K562 (cell line): ENCODE measurements around the gene ZNF546. TPM values are rescaled to one million over a fixed set of nuclear protein-coding genes. Genes with fewer than 3 reads are reported as not detected.

Source experiments
- ATAC-seq: fragments of 200-7000 bp; cut with Tn5 transposase; 3 replicates; pipeline ENCODE4 v1.9.1; 2020; ENCODE audit warnings: moderate library complexity
- BruUV-seq: library from RNA; stranded (reverse); fragments of 400-500 nt; replicated peaks from 2 replicates; lab custom pipeline; 2021; lab: Mats Ljungman, UMichigan
- CTCF ChIA-PET: fragments of 300-600 bp; formaldehyde crosslinking; extraction: SDS; loops from one replicate; lab custom pipeline; 2021; ENCODE audit warnings: low intra/inter-chr PET ratio; lab: Yijun Ruan, JAX
- POLR2A ChIA-PET: fragments of 300-600, 350-650 bp; sonication (Branson Sonifier 250); formaldehyde crosslinking; extraction: SDS; loops from one replicate; lab custom pipeline; 2021; ENCODE audit warnings: antibody characterized with exemption, inconsistent platforms; lab: Yijun Ruan, JAX
- DNase-seq, 4 experiments: peaks; one replicate each; pipeline versions ENCODE4 v3.0.0 to v3.0.0-alpha.2; 2011 to 2018; ENCODE audit warnings: low spot score in 3 of 4, mixed read lengths in 3 of 4; ENCODE audit errors: extremely low read depth in 1 of 4
- FAIRE-seq: peaks from 2 replicates; lab custom pipeline; 2011; peaks lifted over from hg19 to GRCh38; lab: Jason Lieb, UNC
- H2AFZ ChIP-seq: 2 replicates; pipeline ENCODE4 v1.6.0; 2011; ENCODE audit warnings: low read depth, low read length, control low read depth, inconsistent platforms
- H3K27ac ChIP-seq: fragments of 200-600 bp; 3 replicates; pipeline ENCODE4 v1.8.0; 2011; ENCODE audit warnings: low read depth, mild to moderate bottlenecking, control low read depth, inconsistent platforms, low read length, moderate library complexity, mixed read lengths; ENCODE audit errors: extremely low read depth
- H3K27me3 ChIP-seq, 2 experiments: fragments of 300-600 bp in 1 of 2; 2 replicates in 1 of 2; 3 replicates in 1 of 2; pipeline versions ENCODE4 v1.6.0 to v1.8.0; 2011; ENCODE audit warnings: inconsistent platforms in 2 of 2, low read length in 2 of 2, mild to moderate bottlenecking in 1 of 2, mixed read lengths in 1 of 2, moderate library complexity in 1 of 2; ENCODE audit not compliant: control insufficient read depth in 2 of 2, insufficient read depth in 2 of 2
- H3K36me3 ChIP-seq: fragments of 300-600 bp; 3 replicates; pipeline ENCODE4 v1.8.0; 2011; ENCODE audit warnings: mild to moderate bottlenecking, low read length, inconsistent platforms; ENCODE audit not compliant: control insufficient read depth, insufficient read depth
- H3K4me1 ChIP-seq, 2 experiments: fragments of 200-600 bp in 1 of 2; replicated peaks in 1 of 2; 2 replicates in 1 of 2; 3 replicates in 1 of 2; pipeline versions ENCODE4 v1.5.1 to v1.8.0; 2011; ENCODE audit warnings: inconsistent platforms in 2 of 2, low read length in 2 of 2, mild to moderate bottlenecking in 1 of 2, mixed read lengths in 1 of 2, moderate library complexity in 1 of 2; ENCODE audit not compliant: control insufficient read depth in 2 of 2, insufficient read depth in 2 of 2
- H3K4me2 ChIP-seq: 2 replicates; pipeline ENCODE4 v1.6.1; 2011; ENCODE audit warnings: low read length, control low read depth, inconsistent platforms, mixed read lengths; ENCODE audit not compliant: insufficient read depth
- H3K4me3 ChIP-seq: fragments of 200-600 bp; sonication (generic), shearing (Covaris generic); 2 replicates; pipeline ENCODE4 v1.5.1; 2016; ENCODE audit warnings: control low read depth, inconsistent platforms
- H3K79me2 ChIP-seq: fragments of 200-600 bp; 3 replicates; pipeline ENCODE4 v1.8.0; 2011; ENCODE audit warnings: low read length, inconsistent platforms; ENCODE audit not compliant: control insufficient read depth, insufficient read depth
- H3K9ac ChIP-seq, 2 experiments: 2 replicates each; pipeline versions ENCODE4 v1.6.0 to v1.6.1; 2011; ENCODE audit warnings: low read depth in 2 of 2, low read length in 2 of 2, control low read depth in 1 of 2, inconsistent platforms in 1 of 2, mild to moderate bottlenecking in 1 of 2, mixed read lengths in 1 of 2; ENCODE audit not compliant: insufficient read depth in 1 of 2
- H3K9me1 ChIP-seq: one replicate; pipeline ENCODE4 v1.6.0; 2011; ENCODE audit warnings: inconsistent platforms, mild to moderate bottlenecking, low read length, moderate library complexity; ENCODE audit not compliant: control insufficient read depth, insufficient read depth
- H3K9me3 ChIP-seq: replicated peaks from 2 replicates; pipeline ENCODE4 v1.5.1; 2011; ENCODE audit warnings: low read depth, low read length, inconsistent platforms; ENCODE audit not compliant: control insufficient read depth, insufficient read depth
- H4K20me1 ChIP-seq: replicated peaks from 2 replicates; pipeline ENCODE4 v1.6.1; 2011; ENCODE audit warnings: low read length, inconsistent platforms, mixed read lengths; ENCODE audit not compliant: control insufficient read depth, insufficient read depth
- ATF3 ChIP-seq, 2 experiments: fragments of 450-650 bp in 1 of 2; sonication (generic) in 1 of 2; formaldehyde crosslinking in 1 of 2; IDR thresholded peaks in 1 of 2; conservative IDR thresholded peaks in 1 of 2; 2 replicates each; pipeline versions ENCODE4 v1.6.1 to v1.8.1; 2016 to 2023; ENCODE audit warnings: mild to moderate bottlenecking in 2 of 2, moderate library complexity in 2 of 2, inconsistent platforms in 1 of 2, missing genetic modification reagents in 1 of 2
- CEBPG ChIP-seq, 3 experiments: fragments of 200-800 bp in 1 of 3; sonication (Bioruptor generic) in 1 of 3; sonication (generic) in 1 of 3; formaldehyde crosslinking in 1 of 3; IDR thresholded peaks in 2 of 3; conservative IDR thresholded peaks in 1 of 3; 2 replicates each; pipeline versions ENCODE4 v1.6.1 to v1.8.0; 2016 to 2022; ENCODE audit warnings: missing compliant biosample characterization in 2 of 3, missing genetic modification characterization in 2 of 3, mild to moderate bottlenecking in 1 of 3, missing genetic modification reagents in 1 of 3
- CHD1 ChIP-seq: fragments of 200-600 bp; sonication (generic); IDR thresholded peaks from one replicate; pipeline ENCODE4 v1.6.1; 2012; ENCODE audit warnings: mild to moderate bottlenecking, moderate library complexity, low read length, inconsistent platforms
- CREBBP ChIP-seq: IDR thresholded peaks from one replicate; pipeline ENCODE4 v1.6.1; 2012; ENCODE audit warnings: low read depth, mild to moderate bottlenecking, control low read depth, inconsistent platforms, low read length
- CUX1 ChIP-seq: fragments of 200-800 bp; sonication (Bioruptor generic); IDR thresholded peaks from 2 replicates; pipeline ENCODE4 v1.6.1; 2016; ENCODE audit warnings: missing genetic modification characterization, missing compliant biosample characterization
- HDAC6 ChIP-seq: IDR thresholded peaks from 2 replicates; pipeline ENCODE4 v1.6.1; 2012; ENCODE audit warnings: low read depth, mild to moderate bottlenecking, control low read depth, inconsistent platforms, low read length, moderate library complexity
- HNRNPLL ChIP-seq: fragments of 200-400 bp; formaldehyde crosslinking; IDR thresholded peaks from 2 replicates; pipeline ENCODE4 v1.6.1; 2017; ENCODE audit warnings: low read length, low read depth, mild to moderate bottlenecking; ENCODE audit not compliant: poor library complexity, severe bottlenecking
- ID3 ChIP-seq, 2 experiments: fragments of 250-450 bp in 1 of 2; fragments of 450-650 bp in 1 of 2; sonication (Bioruptor Pico) in 1 of 2; IDR thresholded peaks; 2 replicates each; pipeline versions ENCODE4 v1.6.1 to v1.8.0; 2016 to 2021; ENCODE audit warnings: mild to moderate bottlenecking in 2 of 2, moderate library complexity in 2 of 2, missing compliant biosample characterization in 1 of 2, missing genetic modification characterization in 1 of 2
- LEF1 ChIP-seq: fragments of 450-650 bp; IDR thresholded peaks from 2 replicates; pipeline ENCODE4 v1.6.1; 2016; ENCODE audit warnings: mild to moderate bottlenecking
- MTA3 ChIP-seq: fragments of 450-650 bp; formaldehyde crosslinking; IDR thresholded peaks from 2 replicates; pipeline ENCODE4 v1.6.1; 2017; ENCODE audit warnings: mild to moderate bottlenecking, borderline replicate concordance
- POU5F1 ChIP-seq: fragments of 150-350 bp; IDR thresholded peaks from 2 replicates; pipeline ENCODE4 v1.6.1; 2014; ENCODE audit warnings: borderline replicate concordance, low read length, low read depth, mild to moderate bottlenecking; ENCODE audit not compliant: partially characterized antibody
- XRCC5 ChIP-seq: fragments of 200-400 bp; formaldehyde crosslinking; IDR thresholded peaks from 2 replicates; pipeline ENCODE4 v1.6.1; 2017; ENCODE audit warnings: low read depth, mild to moderate bottlenecking, low read length
- ZFPM2 ChIP-seq: fragments of 250-450 bp; sonication (Bioruptor Pico); IDR thresholded peaks from 2 replicates; pipeline ENCODE4 v1.5.1; 2022; ENCODE audit warnings: mild to moderate bottlenecking
- ZNF24 ChIP-seq: fragments of 450-650 bp; IDR thresholded peaks from 2 replicates; pipeline ENCODE4 v1.6.1; 2016
- ZNF282 ChIP-seq: sonication (generic); formaldehyde crosslinking; IDR thresholded peaks from 2 replicates; pipeline ENCODE4 v1.8.1; 2023; ENCODE audit warnings: missing genetic modification reagents
- WGBS: fragments of 100-300 bp; shearing (Covaris generic); methylation state at CpG from one replicate; pipeline ENCODE4 v1.1.6; 2016; ENCODE audit warnings: low coverage, mixed read lengths; ENCODE audit not compliant: insufficient coverage; ENCODE audit errors: missing lambda C conversion rate; 5-methylcytosine and 5-hydroxymethylcytosine counted together
- in situ Hi-C: fragments of 300-500 bp; cut with MboI; formaldehyde crosslinking; loops from 4 replicates; pipeline ENCODE4 v1.15.0; 2018; ENCODE audit warnings: inconsistent platforms, mixed read lengths
- intact Hi-C: fragments of 100-400 bp; cut with micrococcal nuclease; formaldehyde crosslinking; loops from 2 replicates; pipeline ENCODE4 v1.14.2; 2022
- polyA plus RNA-seq, 8 experiments: library from polyadenylated mRNA; depleted of rRNA in 4 of 8; stranded (reverse) in 5 of 8; unstranded in 3 of 8; fragments of >200 nt; fragmentation: Nextera tagmentation in 2 of 8; fragmentation: Illumina TruSeq in 1 of 8; extraction: Ambion mirVana in 2 of 8; extraction: Trizol in 1 of 8; gene quantifications; 2 replicates each; pipeline versions ENCODE4 v1.2.1 to v1.2.3, GENCODE V29; 2011 to 2014; ENCODE audit warnings: inconsistent platforms in 1 of 8, missing spikeins in 1 of 8
- total RNA-seq, 7 experiments: library from RNA; depleted of rRNA in 6 of 7; stranded (reverse); fragments of >200 nt in 6 of 7; fragmentation: Illumina TruSeq in 2 of 7; extraction: Trizol in 2 of 7; gene quantifications; 2 replicates each; pipeline versions ENCODE4 v1.2.1 to v1.2.3, GENCODE V29; 2011 to 2021; ENCODE audit warnings: low replicate concordance in 1 of 7

Gene ZNF546
- total and polyA plus RNA-seq, 9 of the 15 experiments (the other 6 are each of a cell fraction or from before 2014, with no cell fraction given), result 0.73 to 5.1 (median 2.2) TPM

- no peak overlapping the region for H2AFZ ChIP-seq
- no peak overlapping the region for H3K4me2 ChIP-seq
- TF ChIP-seq ZNF282 (CRISPR knock-in tag), result no peak
- TF ChIP-seq MTA3, result no peak
- TF ChIP-seq POU5F1, result no peak
- no peak for TF ChIP-seq ZNF24
- TF ChIP-seq XRCC5, result no peak
- no peak for TF ChIP-seq HDAC6
- no peak for TF ChIP-seq CUX1 (CRISPR knock-in tag)
- no peak for TF ChIP-seq CREBBP
- TF ChIP-seq HNRNPLL, result no peak
- no peak for TF ChIP-seq CHD1
- no peak for TF ChIP-seq LEF1
- no peak for TF ChIP-seq ZFPM2 (CRISPR knock-in tag)
- TF ChIP-seq CEBPG (CRISPR knock-in tag; IDR thresholded peaks at IDR 0.05), result no peak
- peak in 1 of 2 experiments; percentile 28; a peak in 2 of 4 replicates for TF ChIP-seq CEBPG (tag; conservative IDR thresholded peaks at IDR 0.05 in 1 of 2, IDR thresholded peaks at IDR 0.05 in 1 of 2)
- TF ChIP-seq ATF3 (IDR thresholded peaks at IDR 0.05), result peak; percentile 39
- TF ChIP-seq ATF3 (CRISPR knock-in tag; conservative IDR thresholded peaks at IDR 0.05), result no peak
- no peak for TF ChIP-seq ID3 (CRISPR knock-in tag; IDR thresholded peaks at IDR 0.05)
- TF ChIP-seq ID3 (tag; IDR thresholded peaks at IDR 0.05), result no peak
Measured at GRCh38 chr19:40057166-40057565, 60.3 kb downstream of the ZNF546 start.

More at GRCh38 chr19:40057166-40057565, 60.3 kb downstream of the ZNF546 start:
- Histone ChIP-seq H3K4me3 (no peak overlapping the region), H3K27me3 (no peaks in the 10 kb centered on the region), H3K79me2 (peaks cover 9% of the 10 kb centered on the region), H3K27ac (no peak overlapping the region), H3K9ac (no peak overlapping the region), H3K4me1 (peaks cover 0 to 5% of the 10 kb centered on the region in 2 experiments; a peak in 2 of 5 replicates), H3K36me3 (no peaks in the 10 kb centered on the region), H3K9me3 (0 out of 2 replicates have a peak, but pooled peaks cover 9% of the 10 kb centered on the region), H4K20me1 (no peaks in the 10 kb centered on the region), H3K9me1 (no peaks in the 10 kb centered on the region)
- POLR2A ChIA-PET, result no interaction called here
- intact Hi-C loops, result no loop called here
- BruUV-seq, result no TSS peak
- WGBS, result 58% methylated on average over 1 of the region's 1 CpG
- in situ Hi-C loops, result no loop called here
- ATAC-seq, result no peak
- no peak for DNase-seq
- FAIRE-seq, result no peak
- CTCF ChIA-PET, result no interaction called here
